ENCODE measurements around the gene LCN1. TPM values are rescaled to one million over a fixed set of nuclear protein-coding genes. Genes with fewer than 3 reads are reported as not detected.
A peak's percentile ranks its signal among the peaks of the same experiment; 100 is the strongest.

Gene LCN1
- total RNA-seq, 4 donors from 2014 or later = not detected

DNA sequence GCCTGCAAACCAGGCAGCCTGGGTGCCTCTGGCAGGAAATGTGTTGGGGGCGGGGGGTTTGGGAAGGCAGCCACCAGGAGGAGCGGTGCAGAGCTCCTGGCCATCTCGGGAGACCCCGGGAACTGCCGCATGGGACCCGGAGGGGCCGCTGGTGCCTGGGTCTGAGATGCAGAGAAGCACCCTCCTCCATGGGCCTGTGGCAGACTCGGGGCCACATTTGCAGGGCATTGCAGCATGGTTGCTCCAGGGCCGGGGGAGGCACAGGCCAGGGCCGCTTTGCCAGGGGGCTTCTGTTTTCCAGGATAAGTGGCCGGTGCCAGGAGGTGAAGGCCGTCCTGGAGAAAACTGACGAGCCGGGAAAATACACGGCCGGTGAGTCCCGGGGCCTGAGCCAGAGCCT lies 1.7 kb downstream of the LCN1 start:
- TF ChIP-seq, protein P1, sequence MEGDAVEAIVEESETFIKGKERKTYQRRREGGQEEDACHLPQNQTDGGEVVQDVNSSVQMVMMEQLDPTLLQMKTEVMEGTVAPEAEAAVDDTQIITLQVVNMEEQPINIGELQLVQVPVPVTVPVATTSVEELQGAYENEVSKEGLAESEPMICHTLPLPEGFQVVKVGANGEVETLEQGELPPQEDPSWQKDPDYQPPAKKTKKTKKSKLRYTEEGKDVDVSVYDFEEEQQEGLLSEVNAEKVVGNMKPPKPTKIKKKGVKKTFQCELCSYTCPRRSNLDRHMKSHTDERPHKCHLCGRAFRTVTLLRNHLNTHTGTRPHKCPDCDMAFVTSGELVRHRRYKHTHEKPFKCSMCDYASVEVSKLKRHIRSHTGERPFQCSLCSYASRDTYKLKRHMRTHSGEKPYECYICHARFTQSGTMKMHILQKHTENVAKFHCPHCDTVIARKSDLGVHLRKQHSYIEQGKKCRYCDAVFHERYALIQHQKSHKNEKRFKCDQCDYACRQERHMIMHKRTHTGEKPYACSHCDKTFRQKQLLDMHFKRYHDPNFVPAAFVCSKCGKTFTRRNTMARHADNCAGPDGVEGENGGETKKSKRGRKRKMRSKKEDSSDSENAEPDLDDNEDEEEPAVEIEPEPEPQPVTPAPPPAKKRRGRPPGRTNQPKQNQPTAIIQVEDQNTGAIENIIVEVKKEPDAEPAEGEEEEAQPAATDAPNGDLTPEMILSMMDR (IDR thresholded peaks at IDR 0.05) = no peak
- no peak for TF ChIP-seq POLR2A (IDR thresholded peaks at IDR 0.05)
- peak in 1 of 2 donors; percentile 65 for DNase-seq (ENCODE audit: low spot score in 2 of 2)
- intact Hi-C loops (cut with DNase I; ENCODE audit: low total_unique reads) = no loop called here
- 64 to 72% methylated on average over 17 of the region's 17 CpGs for WGBS, 2 donors
- H3K4me3 ChIP-seq (ENCODE audit: low read depth, poor library complexity, severe bottlenecking) = no peak overlapping the region

DNA sequence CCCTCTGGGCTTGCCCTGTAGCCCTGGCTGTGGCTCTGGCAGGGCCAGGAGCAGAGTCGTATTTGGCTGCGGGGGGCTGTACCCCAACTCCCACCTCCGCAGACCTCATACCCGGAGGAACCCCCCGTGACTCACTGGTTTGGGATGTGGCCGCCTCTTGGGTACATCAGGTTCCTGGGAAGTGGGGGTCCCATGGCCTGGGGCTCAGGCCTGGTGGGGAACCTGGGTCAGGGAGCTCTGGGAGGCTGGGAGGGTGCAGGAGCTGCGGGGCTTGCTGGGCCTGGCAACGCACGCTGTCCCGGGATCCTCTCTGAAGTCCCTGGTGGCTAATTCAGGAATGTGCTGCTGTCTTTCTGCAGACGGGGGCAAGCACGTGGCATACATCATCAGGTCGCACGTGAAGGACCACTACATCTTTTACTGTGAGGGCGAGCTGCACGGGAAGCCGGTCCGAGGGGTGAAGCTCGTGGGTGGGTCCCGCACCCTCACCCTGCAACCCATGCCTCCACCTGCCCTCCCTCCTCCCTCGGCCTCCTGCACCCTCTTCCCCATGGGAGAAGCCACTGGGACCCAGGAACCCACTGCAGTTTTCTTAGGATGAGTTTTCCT lies 2.4 kb downstream of the LCN1 start:
- H3K4me3 ChIP-seq (ENCODE audit: low read depth, poor library complexity, severe bottlenecking) = no peak overlapping the region
- TF ChIP-seq, protein P1 (IDR thresholded peaks at IDR 0.05) = no peak
- no peak for TF ChIP-seq POLR2A (IDR thresholded peaks at IDR 0.05)
- DNase-seq (ENCODE audit: low spot score in 2 of 2) = peak in 1 of 2 donors; percentile 76
- 74 to 88% methylated on average over 13 to 21 of the region's 21 CpGs for WGBS, 2 donors
- intact Hi-C loops (cut with DNase I; ENCODE audit: low total_unique reads) = no loop called here

DNA sequence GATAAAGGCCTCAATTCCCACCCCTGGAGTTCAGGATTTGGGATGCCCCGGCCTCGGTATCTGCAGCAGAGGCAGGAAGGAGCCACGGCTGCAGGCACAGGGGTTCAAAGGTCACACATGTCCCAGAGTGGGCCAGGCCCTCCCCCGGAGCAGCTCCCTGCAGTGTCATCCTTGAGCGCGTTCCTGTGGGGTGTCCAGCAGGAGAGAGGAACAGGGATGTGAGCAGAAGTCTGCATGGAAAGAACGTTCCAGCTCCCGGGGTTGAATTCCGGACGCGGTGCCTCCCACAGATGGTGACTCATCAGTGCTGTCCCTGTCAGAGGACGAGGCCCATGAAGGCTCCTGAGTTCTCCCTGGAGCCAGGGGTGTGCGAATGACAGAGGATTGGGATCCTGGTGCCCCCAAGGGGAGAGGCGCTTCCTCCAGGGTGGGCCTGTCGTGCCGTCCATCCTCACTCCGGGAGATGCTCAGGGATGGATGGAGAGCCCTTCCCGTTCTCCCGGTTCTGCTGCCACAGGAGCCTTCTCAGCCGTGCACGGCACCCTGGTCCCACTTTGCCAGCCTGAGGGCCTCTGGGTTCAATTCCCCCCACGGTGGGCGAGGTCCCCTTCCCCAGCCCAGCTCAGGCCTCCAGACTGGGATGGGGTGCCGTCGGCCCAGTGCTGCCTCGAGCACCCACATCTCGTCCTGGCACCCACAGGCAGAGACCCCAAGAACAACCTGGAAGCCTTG lies 3.1 kb downstream of the LCN1 start:
- no peak for TF ChIP-seq POLR2A (IDR thresholded peaks at IDR 0.05)
- TF ChIP-seq, protein P1 (IDR thresholded peaks at IDR 0.05) = no peak
- WGBS, 2 donors = 60 to 63% methylated on average over 21 to 27 of the region's 27 CpGs
- no peak overlapping the region for H3K4me3 ChIP-seq (ENCODE audit: low read depth, poor library complexity, severe bottlenecking)
- DNase-seq (ENCODE audit: low spot score in 2 of 2) = peak in 1 of 2 donors; percentile 77
- intact Hi-C loops (cut with DNase I; ENCODE audit: low total_unique reads) = no loop called here

DNA sequence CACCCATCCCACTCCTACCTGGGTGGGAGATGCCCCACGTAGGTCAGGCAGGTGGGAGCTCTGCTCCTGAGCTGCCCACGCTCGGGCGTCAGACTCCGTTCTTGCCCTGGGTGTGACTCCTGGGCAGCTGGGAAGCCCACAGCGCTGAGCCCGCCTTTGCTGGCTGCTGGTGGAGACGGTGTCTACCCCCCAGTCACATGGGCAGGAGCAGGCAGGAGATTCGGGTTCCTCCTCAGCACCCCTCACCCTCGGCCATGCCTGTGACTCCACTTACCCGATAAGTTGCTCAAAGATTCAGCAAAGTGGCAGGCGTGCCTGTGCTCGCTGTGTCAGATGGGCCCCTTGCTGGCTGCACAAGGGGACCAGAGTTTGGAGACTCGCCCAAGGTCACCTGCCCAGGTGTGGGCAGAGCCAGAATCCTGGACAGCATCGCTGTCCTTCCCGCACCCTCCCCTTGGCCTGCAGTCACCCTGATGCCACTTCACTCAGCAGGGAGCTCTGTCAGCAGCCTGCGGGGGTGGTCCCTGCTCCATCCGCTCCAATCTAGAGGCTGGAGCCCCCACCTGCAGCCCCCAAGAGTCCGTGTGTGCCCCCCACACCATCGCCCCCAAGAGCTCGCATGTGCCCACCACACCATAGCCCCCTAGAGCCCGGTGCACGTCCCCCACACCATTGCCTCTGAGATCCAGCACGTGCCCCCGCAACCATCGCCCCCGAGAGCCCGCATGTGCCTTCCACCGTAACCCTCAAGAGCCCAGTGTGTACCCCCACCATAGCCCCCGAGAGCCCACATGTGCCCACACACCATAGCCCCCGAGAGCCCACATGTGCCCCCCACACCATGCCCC lies 4.2 kb downstream of the LCN1 start:
- TF ChIP-seq POLR2A (IDR thresholded peaks at IDR 0.05) = no peak
- TF ChIP-seq, protein P1 (IDR thresholded peaks at IDR 0.05) = no peak
- no peak overlapping the region for H3K4me3 ChIP-seq (ENCODE audit: low read depth, poor library complexity, severe bottlenecking)
- WGBS, 2 donors = 73 to 82% methylated on average over 30 to 31 of the region's 31 CpGs
- DNase-seq (ENCODE audit: low spot score in 2 of 2) = peak in 1 of 2 donors; percentile 72
- intact Hi-C loops (cut with DNase I; ENCODE audit: low total_unique reads) = no loop called here

DNA sequence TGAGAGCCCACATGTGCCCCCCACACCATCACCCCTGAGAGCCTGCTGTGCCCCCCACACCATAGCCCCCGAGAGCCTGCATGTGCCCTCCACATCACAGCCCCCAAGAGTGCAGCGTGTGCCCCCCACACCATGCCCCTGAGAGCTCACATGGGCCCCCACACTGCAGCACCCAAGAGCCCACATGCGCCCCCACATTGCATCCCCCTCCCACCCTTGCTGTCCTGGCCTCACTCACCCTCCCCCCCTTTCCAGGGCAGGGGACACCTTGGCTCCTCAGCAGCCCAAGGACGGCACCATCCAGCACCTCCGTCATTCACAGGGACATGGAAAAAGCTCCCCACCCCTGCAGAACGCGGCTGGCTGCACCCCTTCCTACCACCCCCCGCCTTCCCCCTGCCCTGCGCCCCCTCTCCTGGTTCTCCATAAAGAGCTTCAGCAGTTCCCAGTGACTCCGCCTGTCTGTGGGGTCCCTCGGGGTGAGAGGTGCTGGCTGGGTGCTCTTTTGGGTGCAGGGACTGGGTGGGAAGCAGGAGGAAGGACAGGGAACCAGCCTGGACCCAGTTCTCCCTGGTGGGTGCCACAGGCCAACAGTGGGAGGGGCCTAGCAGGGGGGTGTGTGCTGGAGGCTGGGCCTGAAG lies 5.0 kb downstream of the LCN1 start:
- intact Hi-C loops (cut with DNase I; ENCODE audit: low total_unique reads) = no loop called here
- TF ChIP-seq, protein P1 (IDR thresholded peaks at IDR 0.05) = no peak
- TF ChIP-seq POLR2A (IDR thresholded peaks at IDR 0.05) = no peak
- H3K4me3 ChIP-seq (ENCODE audit: low read depth, poor library complexity, severe bottlenecking) = no peak overlapping the region
- DNase-seq (ENCODE audit: low spot score in 2 of 2) = peak in 1 of 2 donors; percentile 76
- WGBS, 2 donors = 59 to 71% methylated on average over 9 to 11 of the region's 11 CpGs
